Ishikawa (cell line): ENCODE results near the gene FBXO7.

Source experiments
- CEBPB ChIP-seq: IDR thresholded peaks from 2 replicates; pipeline ENCODE4 v1.6.1; 2012
- CREB1 ChIP-seq: IDR thresholded peaks from 2 replicates; pipeline ENCODE4 v1.6.1; 2012; ENCODE audit warnings: low read depth
- EGR1 ChIP-seq: IDR thresholded peaks from 2 replicates; pipeline ENCODE4 v1.6.1; 2012
- EP300 ChIP-seq: IDR thresholded peaks from 2 replicates; pipeline ENCODE4 v1.6.1; 2012; ENCODE audit warnings: borderline replicate concordance
- FOXM1 ChIP-seq: IDR thresholded peaks from 2 replicates; pipeline ENCODE4 v1.6.1; 2012; ENCODE audit warnings: low read depth, borderline replicate concordance
- MAX ChIP-seq: IDR thresholded peaks from 2 replicates; pipeline ENCODE4 v1.6.1; 2012
- NFIC ChIP-seq: IDR thresholded peaks from 2 replicates; pipeline ENCODE4 v1.6.1; 2012
- RAD21 ChIP-seq: IDR thresholded peaks from 2 replicates; pipeline ENCODE4 v1.6.1; 2012; ENCODE audit warnings: low read depth
- REST ChIP-seq: IDR thresholded peaks from 2 replicates; pipeline ENCODE4 v1.6.1; 2012; ENCODE audit warnings: low read depth, mild to moderate bottlenecking
- TAF1 ChIP-seq: IDR thresholded peaks from 2 replicates; pipeline ENCODE4 v1.6.1; 2012; ENCODE audit warnings: low read depth, mild to moderate bottlenecking
- TCF12 ChIP-seq: IDR thresholded peaks from 2 replicates; pipeline ENCODE4 v1.6.1; 2012; ENCODE audit warnings: low read depth
- TEAD4 ChIP-seq: IDR thresholded peaks from 2 replicates; pipeline ENCODE4 v1.6.1; 2012
- USF1 ChIP-seq: IDR thresholded peaks from 2 replicates; pipeline ENCODE4 v1.6.1; 2012
- YY1 ChIP-seq: IDR thresholded peaks from 2 replicates; pipeline ENCODE4 v1.6.1; 2012; ENCODE audit warnings: low read depth
- ZBTB7A ChIP-seq: IDR thresholded peaks from 2 replicates; pipeline ENCODE4 v1.6.1; 2012; ENCODE audit warnings: low read depth

FBXO7 gene

GRCh38 chr22:32466496-32466895 lies 8.1 kb upstream of the FBXO7 start:
- TF ChIP-seq MAX: no peak

- TF ChIP-seq YY1 (no peak), TCF12 (no peak), CEBPB (no peak), MAX (no peak), TEAD4 (no peak), ZBTB7A (no peak), REST (no peak), CREB1 (no peak), EP300 (no peak), FOXM1 (no peak), USF1 (no peak), NFIC (no peak), EGR1 (no peak), RAD21 (no peak), TAF1 (no peak)
Observed at GRCh38 chr22:32469799-32470212, 4.8 kb upstream of the FBXO7 start.

GRCh38 chr22:32473388-32473952 lies 1.1 kb upstream of the FBXO7 start:
- no peak for TF ChIP-seq FOXM1
- TF ChIP-seq RAD21: peak; percentile 72

- TF ChIP-seq MAX (0 out of 2 replicates have a peak, but pooled peaks have one; percentile 5), RAD21 (no peak), YY1 (no peak)
Observed at GRCh38 chr22:32475468-32476010, 928 bp downstream of the FBXO7 start.

- no peak for TF ChIP-seq MAX
- TF ChIP-seq ZBTB7A: no peak
Observed at GRCh38 chr22:32476281-32477195, 1.9 kb downstream of the FBXO7 start.

GRCh38 chr22:32477596-32477995 lies 3.0 kb downstream of the FBXO7 start:
- TF ChIP-seq FOXM1 (no peak), MAX (no peak), NFIC (no peak), TAF1 (no peak), EP300 (no peak), TEAD4 (no peak), CREB1 (no peak), RAD21 (no peak), YY1 (no peak)

- TF ChIP-seq RAD21: no peak
- no peak for TF ChIP-seq NFIC
- no peak for TF ChIP-seq EGR1
- no peak for TF ChIP-seq TAF1
- no peak for TF ChIP-seq REST
- no peak for TF ChIP-seq ZBTB7A
- TF ChIP-seq YY1: no peak
- TF ChIP-seq TEAD4: no peak
- TF ChIP-seq EP300: no peak
- no peak for TF ChIP-seq MAX
- no peak for TF ChIP-seq CREB1
- no peak for TF ChIP-seq USF1
- no peak for TF ChIP-seq FOXM1
- no peak for TF ChIP-seq TCF12
- TF ChIP-seq CEBPB: no peak
Observed at GRCh38 chr22:32478994-32479393, 4.4 kb downstream of the FBXO7 start.
